ENCODE data around the gene CUBN. TPM values are rescaled to one million over a fixed set of nuclear protein-coding genes. Genes with fewer than 3 reads are reported as not detected.

CUBN gene
- total and polyA plus RNA-seq, 12 donors = 0.41 to 9.3 (median 1.3) TPM

- H3K27me3 ChIP-seq = peaks cover 5% of the 10 kb centered on the region
- no peaks in the 10 kb centered on the region for H3K4me1 ChIP-seq (replicated peaks in 1 of 2)
- no peak overlapping the region for H3K4me3 ChIP-seq
- WGBS, 4 donors = 89 to 92% (median 91%) methylated on average over 4 of the region's 4 CpGs
- no peaks in the 10 kb centered on the region for H3K36me3 ChIP-seq (replicated peaks in 1 of 2)
- no peaks in the 10 kb centered on the region for H3K9me3 ChIP-seq (replicated peaks in 1 of 3)
- intact Hi-C loops (cut with DNase I) = no loop called here
- H3K27ac ChIP-seq = no peak overlapping the region
- TF ChIP-seq, protein P1, sequence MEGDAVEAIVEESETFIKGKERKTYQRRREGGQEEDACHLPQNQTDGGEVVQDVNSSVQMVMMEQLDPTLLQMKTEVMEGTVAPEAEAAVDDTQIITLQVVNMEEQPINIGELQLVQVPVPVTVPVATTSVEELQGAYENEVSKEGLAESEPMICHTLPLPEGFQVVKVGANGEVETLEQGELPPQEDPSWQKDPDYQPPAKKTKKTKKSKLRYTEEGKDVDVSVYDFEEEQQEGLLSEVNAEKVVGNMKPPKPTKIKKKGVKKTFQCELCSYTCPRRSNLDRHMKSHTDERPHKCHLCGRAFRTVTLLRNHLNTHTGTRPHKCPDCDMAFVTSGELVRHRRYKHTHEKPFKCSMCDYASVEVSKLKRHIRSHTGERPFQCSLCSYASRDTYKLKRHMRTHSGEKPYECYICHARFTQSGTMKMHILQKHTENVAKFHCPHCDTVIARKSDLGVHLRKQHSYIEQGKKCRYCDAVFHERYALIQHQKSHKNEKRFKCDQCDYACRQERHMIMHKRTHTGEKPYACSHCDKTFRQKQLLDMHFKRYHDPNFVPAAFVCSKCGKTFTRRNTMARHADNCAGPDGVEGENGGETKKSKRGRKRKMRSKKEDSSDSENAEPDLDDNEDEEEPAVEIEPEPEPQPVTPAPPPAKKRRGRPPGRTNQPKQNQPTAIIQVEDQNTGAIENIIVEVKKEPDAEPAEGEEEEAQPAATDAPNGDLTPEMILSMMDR (IDR thresholded peaks at IDR 0.05) = no peak
- no peak for TF ChIP-seq POLR2A (IDR thresholded peaks at IDR 0.05)
- DNase-seq = no peak
Observed at GRCh38 chr10:16853809-16854208, 275.8 kb downstream of the CUBN start.

DNA sequence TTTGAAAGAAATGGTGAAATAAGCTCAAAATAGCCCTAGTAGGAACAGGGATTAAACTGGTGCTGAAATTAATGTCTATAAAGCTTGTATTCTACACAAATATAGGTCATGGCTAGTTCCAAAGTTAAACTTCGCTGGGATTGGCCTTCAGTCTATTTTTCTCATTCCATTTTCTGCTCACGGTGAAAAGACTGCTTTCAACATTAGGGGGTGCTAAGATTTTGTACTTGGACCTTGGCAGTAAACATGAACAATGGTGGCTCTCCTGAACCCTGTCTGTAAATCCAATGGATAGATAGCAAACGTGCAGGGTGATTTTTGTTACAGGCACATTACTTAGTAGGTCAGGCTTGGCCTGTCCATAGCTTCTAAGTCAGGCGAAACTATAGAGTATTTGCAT lies 276.4 kb downstream of the CUBN start:
- H3K4me3 ChIP-seq = no peak overlapping the region
- intact Hi-C loops (cut with DNase I) = no loop called here
- H3K36me3 ChIP-seq (replicated peaks in 1 of 2) = no peaks in the 10 kb centered on the region
- TF ChIP-seq, protein P1 (IDR thresholded peaks at IDR 0.05) = peak in 4 of 6 experiments; percentile 18 to 40 (median 28)
- no peak for TF ChIP-seq POLR2A (IDR thresholded peaks at IDR 0.05)
- H3K9me3 ChIP-seq (replicated peaks in 1 of 3) = no peaks in the 10 kb centered on the region
- no peaks in the 10 kb centered on the region for H3K4me1 ChIP-seq (replicated peaks in 1 of 2)
- no peak overlapping the region for H3K27ac ChIP-seq
- peaks cover 5% of the 10 kb centered on the region for H3K27me3 ChIP-seq
- no peak for DNase-seq
- 43 to 59% (median 47%) methylated on average over 4 of the region's 4 CpGs for WGBS, 4 donors

- Histone ChIP-seq H3K36me3 (replicated peaks in 1 of 2) (no peaks in the 10 kb centered on the region), H3K27ac (no peak overlapping the region), H3K27me3 (peaks cover 5% of the 10 kb centered on the region), H3K4me1 (replicated peaks in 1 of 2) (no peaks in the 10 kb centered on the region), H3K9me3 (replicated peaks in 1 of 3) (no peaks in the 10 kb centered on the region), H3K4me3 (no peak overlapping the region)
- 63 to 72% (median 68%) methylated on average over 2 of the region's 2 CpGs for WGBS, 4 donors
- intact Hi-C loops (cut with DNase I) = no loop called here
- TF ChIP-seq POLR2A (IDR thresholded peaks at IDR 0.05) = no peak
- TF ChIP-seq, protein P1 (IDR thresholded peaks at IDR 0.05) = no peak
- DNase-seq = no peak
Observed at GRCh38 chr10:16852624-16853023, 277.0 kb downstream of the CUBN start.

DNA sequence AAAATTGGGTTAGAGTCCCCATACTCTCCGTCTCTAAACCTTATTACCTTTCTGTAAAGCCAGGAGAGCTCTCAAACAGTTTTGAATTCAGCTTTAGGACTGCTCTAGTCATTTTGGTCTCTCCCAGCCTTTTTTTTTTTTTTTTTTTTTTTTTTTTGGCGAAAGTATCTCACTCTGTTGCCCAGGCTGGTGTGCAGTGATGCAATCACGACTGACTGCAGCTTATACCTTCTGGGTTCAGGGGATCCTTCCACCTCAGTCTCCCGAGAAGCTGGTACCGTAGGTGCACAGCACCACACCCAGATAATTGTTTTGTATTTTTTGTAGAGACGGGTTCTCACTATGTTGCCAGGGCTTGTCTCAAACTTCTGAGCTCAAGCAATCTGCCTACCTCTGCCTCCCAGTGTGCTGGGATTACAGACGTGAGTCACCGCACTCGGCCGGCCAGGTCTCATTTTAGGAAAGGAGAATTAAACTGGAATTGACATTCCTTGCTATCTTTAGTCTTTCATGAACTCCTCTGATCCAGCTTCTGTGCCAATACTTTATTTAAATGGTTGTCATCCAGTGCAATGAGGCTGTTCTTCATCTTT lies 281.0 kb downstream of the CUBN start:
- H3K4me3 ChIP-seq = no peak overlapping the region
- no peak overlapping the region for H3K27ac ChIP-seq
- H3K9me3 ChIP-seq (replicated peaks in 1 of 3) = no peaks in the 10 kb centered on the region
- DNase-seq = no peak
- intact Hi-C loops (cut with DNase I) = no loop called here
- WGBS, 4 donors = 91 to 92% (median 91%) methylated on average over 10 of the region's 10 CpGs
- H3K4me1 ChIP-seq (replicated peaks in 1 of 2) = no peaks in the 10 kb centered on the region
- H3K27me3 ChIP-seq = peaks cover 5% of the 10 kb centered on the region
- H3K36me3 ChIP-seq (replicated peaks in 1 of 2) = no peaks in the 10 kb centered on the region
- TF ChIP-seq, protein P1 (IDR thresholded peaks at IDR 0.05) = no peak
- TF ChIP-seq POLR2A (IDR thresholded peaks at IDR 0.05) = no peak
